ENCODE data around the gene UNC79.
A peak's percentile ranks its signal among the peaks of the same experiment; 100 is the strongest.

The UNC79 gene

GRCh38 chr14:93675651-93676050 lies 244.9 kb downstream of the UNC79 start:
- DNase-seq = no peak

GRCh38 chr14:93676416-93676958 lies 245.7 kb downstream of the UNC79 start:
- no peak for DNase-seq

DNA sequence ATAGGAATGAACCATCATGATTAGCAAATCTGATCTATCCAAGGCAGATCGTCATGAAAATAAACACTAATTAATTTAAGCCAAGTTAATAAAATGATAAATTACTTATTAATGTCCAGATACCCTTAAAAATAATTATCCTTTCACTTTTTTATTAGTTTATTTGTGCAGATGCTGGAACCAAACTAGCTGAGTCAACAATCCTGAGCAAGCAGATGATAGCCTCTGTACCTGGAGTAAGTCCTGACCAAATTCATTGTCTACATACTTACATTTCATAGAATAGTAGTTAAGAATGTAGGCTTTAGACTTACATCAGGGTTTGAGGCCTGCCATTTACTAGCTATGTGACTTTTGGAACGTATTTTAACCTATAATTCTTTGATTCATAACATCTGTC lies 251.7 kb downstream of the UNC79 start:
- DNase-seq = no peak

GRCh38 chr14:93683226-93683625 lies 252.5 kb downstream of the UNC79 start:
- DNase-seq = peak; percentile 41

GRCh38 chr14:93685121-93685895 lies 254.6 kb downstream of the UNC79 start:
- no peak for DNase-seq

DNA sequence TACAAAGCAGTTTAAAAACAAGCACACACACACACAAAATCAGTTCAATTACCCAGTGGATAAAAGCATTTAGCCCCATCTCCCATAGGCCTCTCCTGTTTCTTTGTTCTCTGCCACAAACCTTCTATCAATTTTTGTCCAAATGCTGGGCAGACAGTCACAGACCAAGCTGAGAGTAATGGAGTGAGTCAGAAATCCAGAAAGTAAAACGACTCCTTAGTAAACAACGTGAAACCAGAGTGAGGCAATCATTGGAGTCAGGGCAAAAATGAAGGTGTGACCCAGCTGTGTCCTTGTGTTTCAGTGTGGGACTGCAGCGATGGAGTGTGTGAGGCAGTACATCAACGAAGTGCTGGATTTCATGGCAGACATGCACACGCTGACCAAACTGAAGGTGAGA lies 255.5 kb downstream of the UNC79 start:
- no peak for DNase-seq

- no peak for DNase-seq
Measured at GRCh38 chr14:93688239-93688666, 257.5 kb downstream of the UNC79 start.

GRCh38 chr14:93688820-93689219 lies 258.1 kb downstream of the UNC79 start:
- no peak for DNase-seq

DNA sequence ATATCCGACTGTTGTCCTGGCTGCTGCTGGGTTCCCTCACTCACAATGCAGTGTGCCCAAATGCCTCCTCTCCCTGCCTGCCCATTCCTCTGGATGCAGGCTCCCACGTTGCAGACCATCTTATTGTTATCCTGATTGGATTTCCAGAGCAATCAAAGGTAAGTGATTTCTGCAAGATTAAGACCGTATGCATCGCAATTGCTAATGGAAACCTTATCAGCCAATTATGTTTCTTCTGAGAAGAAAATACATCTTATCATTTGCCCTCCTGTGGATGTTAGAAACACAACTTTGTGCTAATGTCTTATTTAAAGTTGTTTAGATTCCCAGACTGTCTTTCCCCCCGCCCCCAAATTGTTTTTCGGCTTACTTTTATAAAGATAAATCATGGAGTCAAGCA lies 259.4 kb downstream of the UNC79 start:
- DNase-seq = no peak

DNA sequence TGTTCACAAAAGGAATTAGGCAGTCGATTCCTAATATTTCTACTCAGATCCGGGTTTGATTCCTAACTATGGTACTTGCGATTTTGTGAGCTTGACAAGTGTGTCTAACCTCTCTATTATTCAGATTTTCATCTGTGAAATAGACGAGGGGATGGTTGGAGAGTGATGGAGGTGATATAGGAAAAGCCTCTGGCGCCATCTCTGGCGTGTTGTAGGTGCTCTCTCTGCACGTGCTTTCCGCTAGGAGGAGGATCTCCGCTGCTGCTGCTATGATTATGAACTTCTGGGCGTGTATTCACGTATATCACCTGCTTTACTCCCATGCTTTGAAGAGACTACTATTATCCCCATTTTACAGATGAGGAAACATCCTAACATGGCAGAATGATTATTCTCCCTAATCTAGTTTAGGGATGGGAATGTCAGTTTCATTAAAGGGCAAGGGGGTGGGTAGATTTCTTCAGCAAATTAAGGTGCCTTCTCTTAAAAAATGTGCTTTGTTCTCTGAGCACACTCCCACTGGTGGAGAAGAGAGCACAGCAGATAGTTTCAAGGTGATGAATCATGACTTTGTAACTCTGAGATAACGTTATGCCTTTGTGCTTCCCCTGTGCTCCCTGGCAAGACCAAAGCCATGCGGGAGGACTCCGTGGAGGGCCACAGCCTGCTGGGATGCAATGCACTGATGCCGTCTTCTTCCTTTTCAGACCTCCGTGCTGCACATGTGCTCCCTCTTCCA lies 260.5 kb downstream of the UNC79 start:
- DNase-seq = no peak

DNA sequence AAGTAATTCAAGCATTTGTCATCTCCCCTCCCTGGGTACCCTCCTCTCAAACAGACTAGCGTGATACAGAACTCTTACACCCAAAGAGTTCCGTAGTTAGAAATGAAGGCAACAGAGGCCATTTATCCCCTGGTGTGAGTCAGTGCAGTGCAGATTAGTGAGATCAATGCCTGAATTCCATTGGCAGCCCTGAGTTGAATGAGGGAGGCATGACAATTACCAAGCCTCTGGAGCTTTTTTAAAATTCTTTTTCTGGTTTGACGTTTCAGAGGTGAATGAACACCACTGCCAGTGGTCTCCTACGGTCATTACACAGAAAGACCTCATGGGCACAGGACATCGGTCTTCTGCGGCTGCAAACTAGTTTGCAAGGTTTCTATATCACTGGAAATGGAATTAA lies 263.2 kb downstream of the UNC79 start:
- DNase-seq = no peak

DNA sequence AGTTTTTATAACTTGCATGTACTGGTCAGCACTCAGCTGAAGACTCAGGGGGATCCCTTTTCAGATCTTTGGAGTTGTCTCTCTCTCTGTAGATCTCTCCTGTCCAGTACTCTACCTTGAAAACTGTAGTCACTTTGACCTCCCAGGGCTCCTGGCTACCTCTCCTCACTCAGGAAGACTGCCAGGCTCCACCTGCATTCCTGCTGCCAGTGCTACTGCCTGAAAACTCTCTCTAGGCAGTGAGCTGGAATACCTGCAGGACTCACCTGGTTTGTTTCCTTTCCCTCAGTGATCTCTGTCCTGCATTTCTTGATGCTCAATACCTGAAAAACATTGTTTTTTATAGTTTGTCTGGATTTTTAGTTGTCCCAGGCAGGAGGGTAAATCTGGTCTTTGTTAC lies 270.2 kb downstream of the UNC79 start:
- DNase-seq = no peak

GRCh38 chr14:93701562-93701961 lies 270.8 kb downstream of the UNC79 start:
- DNase-seq = no peak

GRCh38 chr14:93702946-93703345 lies 272.2 kb downstream of the UNC79 start:
- DNase-seq = no peak

GRCh38 chr14:93703941-93704340 lies 273.2 kb downstream of the UNC79 start:
- DNase-seq = no peak

- no peak for DNase-seq
Measured at GRCh38 chr14:93705513-93706156, 274.9 kb downstream of the UNC79 start.

DNA sequence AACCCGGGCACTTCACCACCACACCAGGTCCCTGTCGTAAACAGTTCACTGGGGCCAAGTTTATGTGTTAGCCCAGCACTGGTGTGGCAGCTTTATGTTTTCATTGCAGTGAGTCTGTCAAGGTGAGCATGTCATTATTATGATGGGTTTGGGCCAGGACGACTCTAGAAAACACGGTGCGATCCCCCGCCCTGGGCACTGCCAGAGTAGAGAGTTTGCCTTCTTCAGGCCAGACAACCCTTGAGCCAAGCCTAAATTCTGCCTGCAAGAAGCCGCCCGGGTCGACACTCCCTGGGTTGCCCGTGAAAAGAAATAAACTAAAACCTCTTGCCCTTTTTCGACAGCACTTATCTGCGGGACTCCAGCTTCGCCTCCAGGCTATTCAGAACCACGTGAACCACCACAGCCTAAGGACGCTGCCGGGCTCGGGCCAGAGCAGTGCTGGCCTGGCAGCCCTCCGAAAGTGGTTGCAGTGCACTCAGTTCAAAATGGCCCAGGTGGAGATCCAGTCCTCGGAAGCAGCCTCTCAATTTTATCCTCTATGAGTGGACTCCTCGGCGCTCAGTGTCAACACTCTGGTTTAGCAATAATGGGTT lies 275.7 kb downstream of the UNC79 start:
- DNase-seq = no peak

- no peak for DNase-seq
Measured at GRCh38 chr14:93707475-93707874, 276.7 kb downstream of the UNC79 start.

GRCh38 chr14:93708311-93708734 lies 277.6 kb downstream of the UNC79 start:
- DNase-seq = no peak

- no peak for DNase-seq
Measured at GRCh38 chr14:93708800-93709199, 278.1 kb downstream of the UNC79 start.

- DNase-seq = no peak
Measured at GRCh38 chr14:93709249-93709648, 278.5 kb downstream of the UNC79 start.

GRCh38 chr14:93712079-93712837 lies 281.5 kb downstream of the UNC79 start:
- DNase-seq = no peak

Measured in right hindlimb (tissue), 1 donor.